Activated gamma-delta T cell treated with anti-CD3 and anti-CD28 coated beads, Interleukin-2, amount 50 U/mL, for 16 hours (primary cell): ENCODE data around the gene WDFY3.
"Not testable (repeated sequence)": the region's sequence is repeated elsewhere in the genome, so short reads cannot be mapped to it uniquely, and the experiment has no call there.

Source experiments
- DNase-seq: peaks from one replicate; pipeline ENCODE4 v3.0.0-alpha.2; 2020; ENCODE audit warnings: low read depth

The WDFY3 gene

GRCh38 chr4:84672177-84672576 lies 294.3 kb downstream of the WDFY3 start:
- no peak for DNase-seq

- no peak for DNase-seq
Observed at GRCh38 chr4:84669201-84669600, 297.3 kb downstream of the WDFY3 start.

DNA sequence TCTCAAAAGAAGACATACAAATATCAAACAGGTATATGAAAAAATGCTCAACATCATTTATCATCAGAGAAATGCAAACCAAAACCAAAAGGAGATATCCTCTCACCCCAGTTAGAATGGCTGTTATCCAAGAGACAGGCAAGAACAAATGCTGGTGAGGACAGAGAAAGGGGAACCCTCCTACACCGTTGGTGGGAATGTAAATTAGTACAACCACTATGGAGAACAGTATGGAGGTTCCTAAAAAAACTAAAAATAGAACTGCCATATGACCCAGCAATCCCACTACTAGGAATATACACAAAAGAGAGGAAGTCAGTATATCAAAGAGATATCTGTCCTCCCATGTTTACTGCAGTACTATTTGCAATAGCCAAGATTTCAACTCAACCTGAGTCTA lies 300.1 kb downstream of the WDFY3 start:
- no peak for DNase-seq

DNA sequence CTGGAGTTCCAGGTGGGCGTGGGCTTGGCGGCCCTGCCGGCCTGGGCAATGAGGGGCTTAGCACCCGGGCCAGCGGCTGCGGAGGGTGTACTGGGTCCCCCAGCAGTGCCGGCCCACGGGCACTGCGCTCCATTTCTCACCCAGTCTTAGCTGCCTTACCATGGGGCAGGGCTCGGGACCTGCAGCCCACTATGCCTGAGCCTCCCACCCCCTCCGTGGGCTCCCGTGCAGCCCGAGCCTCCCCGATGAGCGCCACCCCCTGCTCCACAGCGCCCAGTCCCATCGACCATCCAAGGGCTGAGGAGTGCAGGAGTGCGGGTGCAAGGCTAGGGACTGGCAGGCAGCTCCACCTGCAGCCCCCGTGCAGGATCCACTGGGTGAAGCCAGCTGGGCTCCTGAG lies 301.7 kb downstream of the WDFY3 start:
- DNase-seq = not testable (repeated sequence)

- DNase-seq = no peak
Observed at GRCh38 chr4:84661191-84661939, 305.1 kb downstream of the WDFY3 start.

DNA sequence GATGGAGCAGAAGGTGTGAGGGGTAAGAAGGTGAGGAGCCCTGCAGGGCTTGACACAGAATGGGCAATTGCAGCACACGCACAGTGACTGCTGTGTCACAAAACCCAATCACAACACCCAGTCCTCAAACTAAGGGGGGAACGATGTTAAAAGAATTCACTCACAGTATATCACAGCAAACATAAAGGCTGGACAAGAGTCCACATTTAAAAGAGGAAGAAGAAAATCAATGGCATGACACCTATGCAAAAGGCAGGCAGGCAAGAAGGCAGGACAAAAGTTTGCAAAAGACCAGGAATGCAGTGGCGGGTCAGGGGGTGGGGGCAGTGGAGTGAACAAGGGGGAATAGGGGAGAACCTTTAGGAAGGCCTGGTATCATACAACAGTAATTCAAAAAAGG lies 305.9 kb downstream of the WDFY3 start:
- no peak for DNase-seq

DNA sequence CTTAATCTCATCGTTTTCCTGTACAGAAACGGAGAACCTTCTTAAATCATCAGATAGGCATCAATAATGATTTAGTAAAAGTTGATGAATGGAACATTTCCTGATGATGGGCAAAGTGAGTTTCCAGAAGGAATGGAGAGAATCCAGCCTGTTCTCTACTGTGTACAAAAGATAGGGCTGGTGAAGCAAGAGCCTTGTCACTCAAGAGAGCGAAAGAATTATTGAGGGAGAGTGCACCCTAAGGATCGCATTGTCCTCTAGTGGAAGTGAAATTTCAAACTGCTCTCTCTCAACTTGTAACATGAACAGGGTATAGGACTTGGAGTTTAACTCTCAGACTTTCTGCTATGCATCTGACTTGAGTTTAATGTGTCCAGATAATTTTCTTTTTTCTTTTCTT lies 314.0 kb downstream of the WDFY3 start:
- no peak for DNase-seq

- DNase-seq = no peak
Observed at GRCh38 chr4:84651499-84651898, 315.0 kb downstream of the WDFY3 start.

DNA sequence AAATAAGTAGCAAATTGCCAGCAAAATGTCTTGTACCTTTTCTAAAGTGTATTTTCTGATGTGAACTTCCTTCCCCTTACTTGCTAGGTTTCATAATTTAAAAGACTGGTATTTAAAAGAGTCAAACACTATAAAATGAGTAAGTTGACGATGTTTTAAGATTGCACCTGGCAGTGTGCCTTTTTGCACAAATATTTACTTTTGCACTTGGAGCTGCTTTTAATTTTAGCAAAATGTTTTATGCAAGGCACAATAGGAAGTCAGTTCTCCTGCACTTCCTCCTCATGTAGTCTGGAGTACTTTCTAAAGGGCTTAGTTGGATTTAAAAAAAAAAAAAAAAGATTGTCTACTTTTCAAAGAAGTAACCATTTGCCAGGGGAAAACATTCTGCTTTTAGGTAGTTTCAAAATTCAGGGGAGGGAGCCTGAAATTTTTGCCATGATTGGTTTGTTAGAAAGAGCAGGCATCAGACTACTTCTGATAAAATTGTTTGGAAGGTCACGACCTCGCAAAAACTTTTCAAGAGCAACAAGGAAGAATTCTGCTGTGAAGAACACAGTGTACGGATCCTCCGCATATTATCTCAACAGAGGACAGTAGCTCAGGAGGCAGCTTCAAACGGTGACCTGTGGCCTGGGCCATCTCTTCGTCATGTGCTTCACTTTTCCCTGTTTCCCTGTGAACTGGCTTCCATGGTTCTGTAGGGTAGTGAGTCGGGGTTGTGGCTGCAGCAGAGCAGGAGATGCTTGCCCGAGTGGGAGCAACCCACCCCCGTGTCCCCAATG lies 317.4 kb downstream of the WDFY3 start:
- DNase-seq = no peak

- DNase-seq = no peak
Observed at GRCh38 chr4:84648178-84648577, 318.3 kb downstream of the WDFY3 start.

- DNase-seq = no peak
Observed at GRCh38 chr4:84647312-84647884, 319.1 kb downstream of the WDFY3 start.

DNA sequence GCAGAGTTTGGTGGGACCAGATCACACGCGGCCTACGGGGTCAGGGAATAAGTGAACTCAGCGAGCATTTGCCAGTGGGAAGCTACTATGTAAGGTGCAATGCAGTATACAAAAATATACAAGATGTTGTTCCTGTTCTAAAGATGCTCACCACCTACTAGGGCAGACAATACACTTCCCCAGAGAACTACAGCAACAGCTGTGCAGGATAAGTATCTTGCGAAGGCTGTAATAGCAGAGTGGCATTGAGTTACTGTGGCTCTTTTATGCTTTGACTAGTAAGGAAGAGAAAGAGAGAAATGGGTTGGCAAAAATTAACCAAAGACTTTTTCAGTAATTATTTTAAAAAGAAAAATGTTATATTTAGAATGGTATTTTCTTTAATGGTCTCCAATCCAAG lies 322.4 kb downstream of the WDFY3 start:
- DNase-seq = no peak

GRCh38 chr4:84639145-84639544 lies 327.3 kb downstream of the WDFY3 start:
- no peak for DNase-seq

DNA sequence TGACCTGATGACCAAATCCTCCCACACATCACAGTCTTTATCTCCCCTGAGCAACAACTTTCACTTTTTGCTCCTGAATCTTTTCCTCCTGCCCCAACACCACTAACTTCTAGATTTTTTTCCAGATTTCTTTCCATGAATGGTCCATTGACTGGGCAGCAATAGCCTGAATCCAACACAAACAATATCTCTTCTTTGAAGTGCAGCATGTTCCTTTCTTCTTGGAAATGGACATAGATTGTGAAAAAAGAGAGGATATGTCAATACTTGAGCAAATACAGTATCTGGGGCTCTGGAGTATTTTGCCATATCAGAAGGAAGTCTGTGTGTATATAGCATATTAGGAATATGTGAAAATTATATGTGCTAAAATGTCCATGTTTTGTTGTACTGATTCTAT lies 328.4 kb downstream of the WDFY3 start:
- DNase-seq = no peak

DNA sequence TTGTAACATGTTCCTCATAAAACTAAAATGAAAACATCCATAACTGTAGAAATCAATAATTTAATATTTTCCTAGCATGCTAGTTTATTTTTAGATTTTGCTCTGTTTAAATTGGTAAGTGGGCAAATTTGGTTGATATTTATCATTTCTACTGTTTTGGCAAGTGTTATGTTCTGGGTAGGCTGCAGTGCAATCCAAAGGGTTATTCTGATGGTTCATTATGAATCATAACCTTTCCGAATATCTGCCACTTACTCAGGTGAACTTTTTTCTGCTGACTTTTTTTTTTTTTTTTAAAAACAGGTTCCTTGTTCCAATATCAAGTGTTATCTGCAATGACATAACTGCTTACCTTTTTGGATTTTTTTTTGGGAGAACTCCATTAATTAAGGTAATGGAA lies 331.5 kb downstream of the WDFY3 start:
- no peak for DNase-seq

DNA sequence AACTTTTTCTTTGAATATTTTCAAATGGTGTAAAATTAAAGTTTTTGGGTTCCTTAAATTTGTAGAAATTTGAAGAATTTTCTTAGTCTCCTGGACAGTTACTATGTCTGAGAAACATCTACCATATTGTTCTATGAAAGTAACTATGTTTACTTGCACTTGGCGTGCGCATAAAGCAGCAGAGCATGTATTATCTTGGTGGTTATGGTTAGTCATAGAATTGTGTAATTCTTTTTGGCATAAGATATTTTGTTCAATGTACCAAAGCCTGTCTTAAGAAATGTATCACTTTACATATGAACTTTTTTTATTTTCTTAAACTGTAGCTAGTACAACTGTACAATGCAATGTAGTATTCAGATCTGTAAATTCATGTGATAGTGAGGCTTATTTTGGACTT lies 334.4 kb downstream of the WDFY3 start:
- DNase-seq = no peak

- no peak for DNase-seq
Observed at GRCh38 chr4:84631573-84631972, 334.9 kb downstream of the WDFY3 start.

DNA sequence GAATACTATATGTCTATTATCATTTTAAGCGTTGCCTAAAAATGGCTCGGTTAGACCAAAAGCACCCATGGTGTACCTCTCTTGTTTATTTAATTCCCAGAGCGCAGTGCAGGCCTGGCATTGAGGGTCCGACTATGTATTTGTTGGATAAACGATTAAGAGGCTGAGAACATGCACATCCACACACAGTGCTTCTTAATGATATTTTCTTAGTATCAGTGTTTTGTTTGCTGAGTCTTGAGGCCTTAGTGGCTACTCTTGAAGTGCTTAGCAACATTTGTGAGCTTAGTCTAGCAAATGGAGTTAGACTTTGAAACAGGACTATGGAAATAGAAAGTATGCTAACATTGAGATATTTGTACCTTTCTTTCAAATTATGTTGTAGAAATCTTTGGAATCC lies 339.8 kb downstream of the WDFY3 start:
- DNase-seq = no peak

DNA sequence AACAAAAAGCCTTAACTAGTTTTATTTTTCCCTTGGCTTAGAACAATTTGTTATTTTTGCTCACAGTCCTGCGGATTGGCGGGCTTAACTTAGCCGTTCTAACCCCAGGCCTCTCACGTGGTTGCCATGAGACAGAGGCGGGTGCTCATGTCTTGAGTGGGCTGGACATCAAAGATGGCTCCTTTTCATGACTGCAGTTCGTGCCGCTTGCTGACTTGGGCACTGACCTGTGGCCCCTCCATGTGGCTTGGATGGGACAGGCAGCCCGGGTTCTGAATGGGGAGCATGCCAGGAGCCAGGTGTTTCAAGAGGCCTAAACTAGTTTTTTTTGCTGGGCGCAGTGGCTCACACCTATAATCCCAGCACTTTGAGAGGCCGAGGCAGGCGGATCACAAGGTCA lies 342.8 kb downstream of the WDFY3 start:
- DNase-seq = no peak

DNA sequence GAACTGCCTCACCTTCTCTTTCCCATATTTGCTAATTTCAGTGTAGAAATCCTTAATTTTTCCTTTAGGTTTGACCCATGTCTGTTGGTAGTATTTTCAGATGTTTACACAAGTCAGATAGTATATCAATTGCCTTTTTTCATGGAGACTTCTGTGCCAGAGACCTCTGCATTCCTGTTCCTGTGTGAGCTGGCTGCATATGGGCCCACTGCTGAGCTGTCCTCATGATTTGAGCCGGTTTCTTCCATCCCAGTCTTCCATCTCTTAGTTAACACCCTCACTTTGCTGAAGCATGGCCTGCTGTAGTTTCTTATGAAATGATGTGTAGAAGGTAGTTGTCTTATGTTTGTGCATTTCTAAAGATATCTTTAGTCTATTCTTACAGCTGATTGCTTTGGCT lies 343.5 kb downstream of the WDFY3 start:
- DNase-seq = no peak
